ENCODE data around the gene SMIM9.

SMIM9 gene

GRCh38 chrX:154815274-154815818 lies 19.1 kb downstream of the SMIM9 start:
- DNase-seq: no peak

- no peak for DNase-seq
Observed at GRCh38 chrX:154813801-154814200, 20.7 kb downstream of the SMIM9 start.

GRCh38 chrX:154812341-154813101 lies 21.9 kb downstream of the SMIM9 start:
- no peak for DNase-seq

- DNase-seq: no peak
Observed at GRCh38 chrX:154809939-154810665, 24.4 kb downstream of the SMIM9 start.

- no peak for DNase-seq
Observed at GRCh38 chrX:154806837-154807501, 27.5 kb downstream of the SMIM9 start.

GRCh38 chrX:154805696-154806091 lies 28.8 kb downstream of the SMIM9 start:
- DNase-seq: peak; percentile 42

- peak; percentile 66 for DNase-seq
Observed at GRCh38 chrX:154804957-154805695, 29.3 kb downstream of the SMIM9 start, which contains the start of gene MPP1. Gene MPP1, minus strand, starts transcription at chrX:154805485. Its CDS starts 112 bp downstream, at chrX:154805373.

GRCh38 chrX:154804261-154804956 lies 30.1 kb downstream of the SMIM9 start:
- DNase-seq: no peak

- DNase-seq: no peak
Observed at GRCh38 chrX:154802947-154803346, 31.5 kb downstream of the SMIM9 start.

GRCh38 chrX:154800478-154801210 lies 33.8 kb downstream of the SMIM9 start:
- no peak for DNase-seq

- DNase-seq: no peak
Observed at GRCh38 chrX:154799556-154800348, 34.7 kb downstream of the SMIM9 start.

- DNase-seq: no peak
Observed at GRCh38 chrX:154797006-154797405, 37.5 kb downstream of the SMIM9 start.

GRCh38 chrX:154795016-154795415 lies 39.4 kb downstream of the SMIM9 start:
- DNase-seq: no peak

- no peak for DNase-seq
Observed at GRCh38 chrX:154793084-154793795, 41.2 kb downstream of the SMIM9 start.

GRCh38 chrX:154791939-154792338 lies 42.5 kb downstream of the SMIM9 start:
- DNase-seq: no peak

- no peak for DNase-seq
Observed at GRCh38 chrX:154791467-154791866, 43.0 kb downstream of the SMIM9 start.

- no peak for DNase-seq
Observed at GRCh38 chrX:154785716-154786115, 48.7 kb downstream of the SMIM9 start.

GRCh38 chrX:154784149-154784995 lies 50.1 kb downstream of the SMIM9 start:
- DNase-seq: no peak

Data from fibroblast of skin of scalp (primary cell).